Measurements from ENCODE around the gene FRMD4B. TPM values are rescaled to one million over a fixed set of nuclear protein-coding genes. Genes with fewer than 3 reads are reported as not detected.

FRMD4B gene
- total and polyA plus RNA-seq, 4 donors, result 16.6 to 96.4 (median 39.0) TPM

GRCh38 chr3:69142797-69143454 is 243.0 kb downstream of the FRMD4B start:
- Histone ChIP-seq H3K4me3 (no peak overlapping the region), H3K27ac (ENCODE audit: low read depth in 1 of 2, low read length in 1 of 2) (no peak overlapping the region), H3K4me1 (ENCODE audit: control insufficient read depth in 5 of 5, insufficient read depth in 5 of 5, low read length in 5 of 5) (peaks cover 0 to 5% (median 0%) of the 10 kb centered on the region in 5 donors), H3K9ac (ENCODE audit: insufficient read depth in 1 of 2, low read length in 2 of 2) (no peak overlapping the region), H3K27me3 (ENCODE audit: control insufficient read depth in 3 of 3, insufficient read depth in 3 of 3, low read length in 2 of 3) (no peaks in the 10 kb centered on the region), H3K9me3 (ENCODE audit: control insufficient read depth in 4 of 4, insufficient read depth in 3 of 4, low read length in 3 of 4) (no peaks in the 10 kb centered on the region), H3K36me3 (ENCODE audit: control insufficient read depth in 4 of 4, insufficient read depth in 4 of 4, low read length in 4 of 4) (no peaks in the 10 kb centered on the region)
- TF ChIP-seq CTCF (IDR thresholded peaks at IDR 0.05; ENCODE audit: control extremely low read depth, extremely low read depth), result no peak
- no peak for DNase-seq
- WGBS, 2 donors, result 81 to 84% methylated on average over 4 of the region's 4 CpGs
- no peak for ATAC-seq (ENCODE audit: insufficient read depth, low FRiP score)

GRCh38 chr3:69142090-69142489 is 243.8 kb downstream of the FRMD4B start:
- Histone ChIP-seq H3K4me3 (no peak overlapping the region), H3K9ac (ENCODE audit: insufficient read depth in 1 of 2, low read length in 2 of 2) (no peak overlapping the region), H3K9me3 (ENCODE audit: control insufficient read depth in 4 of 4, insufficient read depth in 3 of 4, low read length in 3 of 4) (no peaks in the 10 kb centered on the region), H3K36me3 (ENCODE audit: control insufficient read depth in 4 of 4, insufficient read depth in 4 of 4, low read length in 4 of 4) (no peaks in the 10 kb centered on the region), H3K27me3 (ENCODE audit: control insufficient read depth in 3 of 3, insufficient read depth in 3 of 3, low read length in 2 of 3) (no peaks in the 10 kb centered on the region), H3K4me1 (ENCODE audit: control insufficient read depth in 5 of 5, insufficient read depth in 5 of 5, low read length in 5 of 5) (peaks cover 0 to 5% (median 0%) of the 10 kb centered on the region in 5 donors), H3K27ac (ENCODE audit: low read depth in 1 of 2, low read length in 1 of 2) (no peak overlapping the region)
- WGBS, 2 donors, result 58 to 73% methylated on average over 3 of the region's 3 CpGs
- ATAC-seq (ENCODE audit: insufficient read depth, low FRiP score) (no peak), DNase-seq (peak in 2 of 3 donors; percentile 19 to 40)
- TF ChIP-seq CTCF (IDR thresholded peaks at IDR 0.05; ENCODE audit: control extremely low read depth, extremely low read depth), result no peak

- Histone ChIP-seq H3K36me3 (ENCODE audit: control insufficient read depth in 4 of 4, insufficient read depth in 4 of 4, low read length in 4 of 4) (no peaks in the 10 kb centered on the region), H3K4me3 (no peak overlapping the region), H3K27ac (ENCODE audit: low read depth in 1 of 2, low read length in 1 of 2) (no peak overlapping the region), H3K9ac (ENCODE audit: insufficient read depth in 1 of 2, low read length in 2 of 2) (no peak overlapping the region), H3K4me1 (ENCODE audit: control insufficient read depth in 5 of 5, insufficient read depth in 5 of 5, low read length in 5 of 5) (peaks cover 0 to 5% (median 0%) of the 10 kb centered on the region in 5 donors), H3K9me3 (ENCODE audit: control insufficient read depth in 4 of 4, insufficient read depth in 3 of 4, low read length in 3 of 4) (no peaks in the 10 kb centered on the region), H3K27me3 (ENCODE audit: control insufficient read depth in 3 of 3, insufficient read depth in 3 of 3, low read length in 2 of 3) (no peaks in the 10 kb centered on the region)
- TF ChIP-seq CTCF (IDR thresholded peaks at IDR 0.05; ENCODE audit: control extremely low read depth, extremely low read depth), result no peak
- DNase-seq, result no peak
- ATAC-seq (ENCODE audit: insufficient read depth, low FRiP score), result no peak
Observed at GRCh38 chr3:69141313-69141712, 244.6 kb downstream of the FRMD4B start.

DNA sequence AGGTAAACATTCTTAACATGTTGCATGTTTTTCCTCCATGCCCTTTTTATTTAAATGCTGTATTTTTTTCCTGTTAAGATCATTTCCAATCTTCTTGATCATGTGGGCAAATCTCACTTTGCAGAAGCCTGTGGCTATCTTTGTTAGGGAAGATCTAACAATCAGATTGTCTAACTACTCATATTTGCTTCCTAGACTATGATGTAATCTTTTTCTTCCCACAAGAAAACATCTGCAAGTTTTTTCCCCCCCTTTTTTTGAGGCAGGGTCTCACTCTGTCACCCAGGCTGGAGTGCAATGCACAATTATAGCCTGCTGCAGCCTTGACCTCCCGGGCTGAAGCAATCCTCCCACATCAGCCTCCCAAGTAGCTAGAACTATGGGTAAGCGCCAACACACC is 248.5 kb downstream of the FRMD4B start:
- no peak for ATAC-seq (ENCODE audit: insufficient read depth, low FRiP score)
- Histone ChIP-seq H3K9me3 (ENCODE audit: control insufficient read depth in 4 of 4, insufficient read depth in 3 of 4, low read length in 3 of 4) (no peaks in the 10 kb centered on the region), H3K36me3 (ENCODE audit: control insufficient read depth in 4 of 4, insufficient read depth in 4 of 4, low read length in 4 of 4) (no peaks in the 10 kb centered on the region), H3K27ac (ENCODE audit: low read depth in 1 of 2, low read length in 1 of 2) (no peak overlapping the region), H3K4me3 (no peak overlapping the region), H3K4me1 (ENCODE audit: control insufficient read depth in 5 of 5, insufficient read depth in 5 of 5, low read length in 5 of 5) (peaks cover 0 to 4% (median 0%) of the 10 kb centered on the region in 5 donors), H3K27me3 (ENCODE audit: control insufficient read depth in 3 of 3, insufficient read depth in 3 of 3, low read length in 2 of 3) (no peaks in the 10 kb centered on the region), H3K9ac (ENCODE audit: insufficient read depth in 1 of 2, low read length in 2 of 2) (no peak overlapping the region)
- no peak for TF ChIP-seq CTCF (IDR thresholded peaks at IDR 0.05; ENCODE audit: control extremely low read depth, extremely low read depth)
- no peak for DNase-seq
- 98 to 100% methylated on average over 2 of the region's 2 CpGs for WGBS, 2 donors
